IMR-90 (cell line): ENCODE results near the gene HSD17B3. TPM values are rescaled to one million over a fixed set of nuclear protein-coding genes. Genes with fewer than 3 reads are reported as not detected.

Experiments
- ATAC-seq: fragments of 200-7000 bp; cut with Tn5 transposase; 2 replicates; pipeline ENCODE4 v1.9.1; 2020; ENCODE audit warnings: low read depth, mild to moderate bottlenecking, moderate library complexity
- BruUV-seq: library from RNA; stranded (reverse); fragments of 400-500 nt; replicated peaks from 2 replicates; lab custom pipeline; 2021; lab: Mats Ljungman, UMichigan
- CTCF ChIA-PET: fragments of 300-600 bp; formaldehyde crosslinking; extraction: SDS; loops from one replicate; lab custom pipeline; 2021; ENCODE audit warnings: antibody characterized with exemption; lab: Yijun Ruan, JAX
- POLR2A ChIA-PET: fragments of 300-600 bp; sonication (Branson Sonifier 250); formaldehyde crosslinking; loops from one replicate; lab custom pipeline; 2022; ENCODE audit warnings: antibody characterized with exemption; ENCODE audit not compliant: unreplicated experiment; lab: Charles Lee
- DNase-seq: peaks from one replicate; pipeline ENCODE4 v3.0.0; 2013
- H2AFZ ChIP-seq: replicated peaks from 2 replicates; pipeline ENCODE3; 2013; ENCODE audit warnings: low read length, mild to moderate bottlenecking; ENCODE audit not compliant: poor library complexity
- H2AK5ac ChIP-seq: 2 replicates; pipeline ENCODE4 v1.6.1; 2013; ENCODE audit warnings: low read depth, low read length, inconsistent platforms
- H2AK9ac ChIP-seq: replicated peaks from 2 replicates; pipeline ENCODE3; 2013; ENCODE audit warnings: mild to moderate bottlenecking, low read depth, low read length, moderate library complexity; ENCODE audit not compliant: poor library complexity
- H2BK120ac ChIP-seq: 2 replicates; pipeline ENCODE4 v1.6.1; 2013; ENCODE audit warnings: low read depth, low read length, inconsistent platforms
- H2BK15ac ChIP-seq: 3 replicates; pipeline ENCODE4 v1.6.1; 2013; ENCODE audit warnings: low read depth, low read length, inconsistent platforms
- H2BK20ac ChIP-seq: 2 replicates; pipeline ENCODE4 v1.6.1; 2013; ENCODE audit warnings: low read depth, mild to moderate bottlenecking, inconsistent platforms, low read length, moderate library complexity
- H2BK5ac ChIP-seq: 2 replicates; pipeline ENCODE4 v1.6.1; 2013; ENCODE audit warnings: mild to moderate bottlenecking, low read depth, low read length, inconsistent platforms; ENCODE audit not compliant: poor library complexity, severe bottlenecking
- H3K14ac ChIP-seq: replicated peaks from 2 replicates; pipeline ENCODE4 v1.6.1; 2013; ENCODE audit warnings: low read depth, low read length, inconsistent platforms
- H3K18ac ChIP-seq: 2 replicates; pipeline ENCODE4 v1.6.1; 2013; ENCODE audit warnings: low read depth, low read length, control low read depth
- H3K23ac ChIP-seq: 2 replicates; pipeline ENCODE4 v1.6.1; 2013; ENCODE audit warnings: low read depth, low read length, inconsistent platforms
- H3K27ac ChIP-seq: 2 replicates; pipeline ENCODE4 v1.5.1; 2013; ENCODE audit warnings: mild to moderate bottlenecking, control low read depth, low read length; ENCODE audit not compliant: insufficient read depth
- H3K27me3 ChIP-seq: 2 replicates; pipeline ENCODE4 v1.6.1; 2013; ENCODE audit warnings: low read length; ENCODE audit not compliant: control insufficient read depth, insufficient read depth
- H3K36me3 ChIP-seq: 2 replicates; pipeline ENCODE4 v1.6.1; 2013; ENCODE audit warnings: low read length, mixed read lengths; ENCODE audit not compliant: control insufficient read depth, insufficient read depth
- H3K4ac ChIP-seq: 2 replicates; pipeline ENCODE4 v1.6.1; 2013; ENCODE audit warnings: low read depth, low read length, inconsistent platforms
- H3K4me1 ChIP-seq: 2 replicates; pipeline ENCODE4 v1.6.1; 2013; ENCODE audit warnings: low read length, mixed read lengths; ENCODE audit not compliant: control insufficient read depth, insufficient read depth
- H3K4me2 ChIP-seq: 2 replicates; pipeline ENCODE4 v1.6.1; 2013; ENCODE audit warnings: low read depth, mild to moderate bottlenecking, control low read depth, low read length, moderate library complexity
- H3K4me3 ChIP-seq: 2 replicates; pipeline ENCODE4 v1.5.1; 2013; ENCODE audit warnings: low read depth, mild to moderate bottlenecking, control low read depth, low read length, moderate library complexity; ENCODE audit not compliant: insufficient read depth
- H3K56ac ChIP-seq: 2 replicates; pipeline ENCODE4 v1.6.1; 2013; ENCODE audit warnings: low read length, inconsistent platforms; ENCODE audit not compliant: insufficient read depth; ENCODE audit errors: extremely low read depth
- H3K79me1 ChIP-seq, 2 experiments: 2 replicates each; pipeline ENCODE4 v1.6.1; 2013; ENCODE audit warnings: low read length in 2 of 2, inconsistent platforms in 1 of 2, low read depth in 1 of 2
- H3K9ac ChIP-seq: 2 replicates; pipeline ENCODE4 v1.6.1; 2013; ENCODE audit warnings: low read depth, low read length, control low read depth
- H3K9me1 ChIP-seq: 2 replicates; pipeline ENCODE4 v1.6.1; 2013; ENCODE audit warnings: low read length, inconsistent platforms; ENCODE audit not compliant: insufficient read depth
- H3K9me3 ChIP-seq: 2 replicates; pipeline ENCODE4 v1.6.1; 2013; ENCODE audit warnings: low read length; ENCODE audit not compliant: control insufficient read depth, insufficient read depth
- H4K20me1 ChIP-seq: 2 replicates; pipeline ENCODE4 v1.6.1; 2013; ENCODE audit warnings: low read length, inconsistent platforms; ENCODE audit not compliant: insufficient read depth
- H4K5ac ChIP-seq: 2 replicates; pipeline ENCODE4 v1.6.1; 2013; ENCODE audit warnings: mild to moderate bottlenecking, low read depth, low read length, control low read depth
- H4K8ac ChIP-seq, 2 experiments: 2 replicates each; pipeline ENCODE4 v1.6.1; 2013; ENCODE audit warnings: low read depth in 2 of 2, low read length in 2 of 2, control low read depth in 1 of 2, inconsistent platforms in 1 of 2
- H4K91ac ChIP-seq: 2 replicates; pipeline ENCODE4 v1.6.1; 2013; ENCODE audit warnings: low read depth, low read length, inconsistent platforms; ENCODE audit not compliant: insufficient read depth
- MAZ ChIP-seq: IDR thresholded peaks from 2 replicates; pipeline ENCODE4 v1.6.1; 2012; ENCODE audit warnings: low read depth, mild to moderate bottlenecking, low read length, improper control_type of control experiment, moderate library complexity, borderline replicate concordance
- RCOR1 ChIP-seq: IDR thresholded peaks from 2 replicates; pipeline ENCODE4 v1.6.1; 2012; ENCODE audit warnings: mild to moderate bottlenecking, low read length, improper control_type of control experiment; ENCODE audit not compliant: insufficient replicate concordance
- RFX5 ChIP-seq: IDR thresholded peaks from 2 replicates; pipeline ENCODE4 v1.8.0; 2012; ENCODE audit warnings: low read depth, mild to moderate bottlenecking, low read length, moderate library complexity
- WGBS, 2 experiments: methylation state at CpG; one replicate each; pipeline versions ENCODE4 v1.1.5 to v1.1.7; 2013; ENCODE audit warnings: missing lambda C conversion rate in 2 of 2; ENCODE audit not compliant: insufficient read length in 1 of 2; ENCODE audit errors: extremely low coverage in 2 of 2; 5-methylcytosine and 5-hydroxymethylcytosine counted together
- dilution Hi-C: fragments of 300-500 bp; cut with HindIII; formaldehyde crosslinking; loops from one replicate; pipeline ENCODE4 v1.14.3; 2018; ENCODE audit warnings: low sequenced_read_pairs; ENCODE audit not compliant: unreplicated experiment
- in situ Hi-C: fragments of 300-500 bp; cut with MboI; formaldehyde crosslinking; loops from 3 replicates; pipeline ENCODE4 v1.14.3; 2019; ENCODE audit warnings: low sequenced_read_pairs, inconsistent platforms, mixed read lengths
- intact Hi-C: fragments of 100-400 bp; cut with micrococcal nuclease; formaldehyde crosslinking; loops from 2 replicates; pipeline ENCODE4 v1.10.0; 2022
- polyA plus RNA-seq, 3 experiments: library from polyadenylated mRNA; depleted of rRNA; stranded (reverse); fragments of >200 nt; gene quantifications; 2 replicates each; pipeline ENCODE4 v1.2.3, GENCODE V29; 2012; ENCODE audit warnings: low replicate concordance in 1 of 3
- total RNA-seq: library from RNA; depleted of rRNA; stranded (reverse); fragments of >200 nt; gene quantifications from 2 replicates; pipeline ENCODE4 v1.2.3, GENCODE V29; 2012
- TF ChIP-seq, protein P1 (sequence below): fragments of 150-350 bp; IDR thresholded peaks from 2 replicates; pipeline ENCODE4 v1.6.1; 2017; ENCODE audit warnings: mild to moderate bottlenecking, antibody characterized with exemption, low read length, low read depth

The HSD17B3 gene
- total and polyA plus RNA-seq, 2 of the 4 experiments (the other 2 are of a cell fraction), result 0.18 TPM; not detected in 1

DNA sequence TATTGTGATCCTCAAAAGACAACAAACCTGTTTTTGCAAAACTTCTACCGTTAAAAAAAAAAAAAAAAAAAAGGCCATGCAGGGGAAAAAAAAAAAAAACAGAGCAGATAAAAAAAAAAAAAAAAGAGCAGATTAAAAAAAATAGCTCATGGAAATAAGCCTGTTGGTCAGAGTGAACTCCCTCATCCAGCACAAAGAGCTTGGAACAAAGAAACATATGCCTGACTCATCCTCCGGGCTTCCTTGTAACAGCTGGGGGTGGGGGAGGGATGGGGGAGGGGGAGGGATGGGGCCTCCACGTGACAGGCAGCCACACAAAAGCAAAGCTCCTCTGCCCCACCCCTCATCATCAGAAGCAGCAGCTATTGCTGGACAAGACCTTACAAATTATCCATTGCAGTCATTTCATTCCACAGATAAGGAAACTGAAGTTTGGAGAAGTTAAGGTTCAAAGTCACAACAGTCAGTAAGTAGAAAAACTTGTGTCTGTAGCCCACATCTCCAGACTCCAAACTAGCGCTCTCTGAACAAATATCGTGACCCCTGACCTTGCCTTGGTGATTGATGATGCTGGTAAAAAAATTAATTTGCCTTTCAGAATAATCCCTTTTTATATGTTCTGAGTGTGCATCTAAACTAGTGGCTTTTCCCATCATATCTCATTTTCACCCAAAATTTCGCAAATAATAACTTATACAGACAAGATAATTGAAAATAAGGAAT lies 42.6 kb upstream of the HSD17B3 start:
- peaks cover 3 to 7% of the 10 kb centered on the region in 2 experiments; a peak in 1 of 4 replicates for H3K79me1 ChIP-seq
- ChIA-PET POLR2A (interaction anchor here (0.8 kb wide), 2 partner anchors 15 to 17 kb away, joined by 7 to 10 read pairs; no protein-coding TSS in a partner anchor), CTCF (interaction anchor here (0.6 to 0.7 kb wide), 3 partner anchors 9 to 341 kb away, joined by 3 to 6 read pairs (median 4); no protein-coding TSS in a partner anchor)
- ATAC-seq (peak; percentile 77), DNase-seq (peak; percentile 95)
- peak overlapping the region; percentile 76 for H3K18ac ChIP-seq
- no peak overlapping the region; the same call in 2 of the 3 replicates for H2BK15ac ChIP-seq
- H4K91ac ChIP-seq, result peak overlapping the region; percentile 30
- no peaks in the 10 kb centered on the region for H4K20me1 ChIP-seq
- no CpG with 5 or more reads among the region's 6 CpGs for WGBS, 2 experiments
- peak overlapping the region; percentile 73 for H2BK5ac ChIP-seq
- no peak overlapping the region for H2AFZ ChIP-seq
- H3K9ac ChIP-seq, result no peak overlapping the region; the same call in 1 of the 2 replicates
- peaks cover 8% of the 10 kb centered on the region for H3K4me1 ChIP-seq
- TF ChIP-seq, protein P1, sequence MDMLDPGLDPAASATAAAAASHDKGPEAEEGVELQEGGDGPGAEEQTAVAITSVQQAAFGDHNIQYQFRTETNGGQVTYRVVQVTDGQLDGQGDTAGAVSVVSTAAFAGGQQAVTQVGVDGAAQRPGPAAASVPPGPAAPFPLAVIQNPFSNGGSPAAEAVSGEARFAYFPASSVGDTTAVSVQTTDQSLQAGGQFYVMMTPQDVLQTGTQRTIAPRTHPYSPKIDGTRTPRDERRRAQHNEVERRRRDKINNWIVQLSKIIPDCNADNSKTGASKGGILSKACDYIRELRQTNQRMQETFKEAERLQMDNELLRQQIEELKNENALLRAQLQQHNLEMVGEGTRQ, result peak; percentile 79
- TF ChIP-seq MAZ, result no peak
- TF ChIP-seq RCOR1, result no peak
- TF ChIP-seq RFX5, result no peak
- in situ Hi-C loops (no loop called here), intact Hi-C loops (loop anchor here (5.0 kb wide), 2 partner anchors 73 to 223 kb away; partner anchors contain the start of gene ZNF367), dilution Hi-C loops (no loop called here)
- H3K9me3 ChIP-seq, result peaks cover 4% of the 10 kb centered on the region
- peak overlapping the region in 1 of 2 experiments; percentile 48; a peak in 2 of 4 replicates for H4K8ac ChIP-seq
- peak overlapping the region; percentile 61 for H3K4me2 ChIP-seq
- H3K14ac ChIP-seq, result peak overlapping the region; percentile 70; the same call in 1 of the 2 replicates
- peak overlapping the region; percentile 71; the same call in 1 of the 2 replicates for H3K4ac ChIP-seq
- H3K27ac ChIP-seq, result peak overlapping the region; percentile 63; the same call in 1 of the 2 replicates
- no peak overlapping the region for H3K4me3 ChIP-seq
- H2AK5ac ChIP-seq, result 0 out of 2 replicates have a peak overlapping the region, but pooled peaks have one; percentile 7
- BruUV-seq, result no TSS peak
- H3K36me3 ChIP-seq, result peaks cover 7% of the 10 kb centered on the region
- peaks cover 9% of the 10 kb centered on the region for H3K9me1 ChIP-seq
- no peaks in the 10 kb centered on the region for H3K27me3 ChIP-seq
- peak overlapping the region; percentile 80 for H4K5ac ChIP-seq
- peak overlapping the region; percentile 87 for H2BK20ac ChIP-seq
- peak overlapping the region; percentile 84 for H2BK120ac ChIP-seq
- H3K23ac ChIP-seq, result peak overlapping the region; percentile 31; the same call in 1 of the 2 replicates
- H3K56ac ChIP-seq, result peak overlapping the region; percentile 22; the same call in 1 of the 2 replicates
- peak overlapping the region; percentile 67 for H2AK9ac ChIP-seq
